Activated CD4-positive, alpha-beta T cell treated with anti-CD3 and anti-CD28 coated beads, Interleukin-2, amount 10 ng/mL, durations not matched to agents 7 days and 5 days (primary cell): ENCODE measurements around the gene AMIGO2. TPM values are rescaled to one million over a fixed set of nuclear protein-coding genes. Genes with fewer than 3 reads are reported as not detected.

Source experiments
- CTCF ChIA-PET: fragments of 350-600 bp; sonication (Branson Sonifier 250); formaldehyde crosslinking; loops from one replicate; lab custom pipeline; 2021; ENCODE audit warnings: antibody characterized with exemption; lab: Charles Lee
- POLR2A ChIA-PET: fragments of 350-600 bp; sonication (Branson Sonifier 250); formaldehyde crosslinking; loops from one replicate; lab custom pipeline; 2021; ENCODE audit warnings: antibody characterized with exemption; lab: Charles Lee
- DNase-seq: peaks from one replicate; pipeline ENCODE4 v3.0.0-alpha.2; 2020
- H3K27ac Mint-ChIP-seq: one replicate; pipeline ENCODE4 v1.8.0; 2021; ENCODE audit warnings: mild to moderate bottlenecking, moderate library complexity, mixed read lengths
- H3K27me3 Mint-ChIP-seq: one replicate; pipeline ENCODE4 v1.8.0; 2021; ENCODE audit warnings: mixed read lengths
- H3K36me3 Mint-ChIP-seq: one replicate; pipeline ENCODE4 v1.8.0; 2021; ENCODE audit warnings: low read depth, mixed read lengths
- H3K4me1 Mint-ChIP-seq: one replicate; pipeline ENCODE4 v1.8.0; 2021; ENCODE audit warnings: mixed read lengths
- H3K4me3 Mint-ChIP-seq: one replicate; pipeline ENCODE4 v1.8.0; 2021; ENCODE audit warnings: mild to moderate bottlenecking, moderate library complexity, mixed read lengths
- H3K9me3 Mint-ChIP-seq: one replicate; pipeline ENCODE4 v1.8.0; 2021; ENCODE audit warnings: mixed read lengths
- total RNA-seq, 2 experiments: library from RNA; stranded (reverse); gene quantifications; one replicate each; pipeline ENCODE4 v1.2.3, GENCODE V29; 2021

AMIGO2 gene
- total RNA-seq, 2 experiments from 2014 or later, result 10.3 to 10.8 TPM

GRCh38 chr12:47034661-47035060 lies 45.1 kb downstream of the AMIGO2 start:
- Mint-ChIP-seq H3K27ac (no peak overlapping the region), H3K9me3 (no peaks in the 10 kb centered on the region), H3K36me3 (no peaks in the 10 kb centered on the region), H3K4me3 (no peak overlapping the region), H3K27me3 (no peaks in the 10 kb centered on the region), H3K4me1 (peaks cover 10% of the 10 kb centered on the region)
- DNase-seq, result no peak
- ChIA-PET CTCF (no interaction called here), POLR2A (no interaction called here)

- DNase-seq, result no peak
- no peak overlapping the region for H3K4me3 Mint-ChIP-seq
- ChIA-PET CTCF (interaction anchor here (1.3 to 3.1 kb wide), 2 partner anchors 274 to 363 kb away, joined by 3 to 22 read pairs; no protein-coding TSS in a partner anchor), POLR2A (no interaction called here)
- H3K27ac Mint-ChIP-seq, result no peak overlapping the region
- H3K27me3 Mint-ChIP-seq, result no peaks in the 10 kb centered on the region
- no peaks in the 10 kb centered on the region for H3K9me3 Mint-ChIP-seq
- H3K36me3 Mint-ChIP-seq, result no peaks in the 10 kb centered on the region
- peaks cover 10% of the 10 kb centered on the region for H3K4me1 Mint-ChIP-seq
These were observed 45.8 kb downstream of the AMIGO2 start for GRCh38 chr12:47033789-47034555.

DNA sequence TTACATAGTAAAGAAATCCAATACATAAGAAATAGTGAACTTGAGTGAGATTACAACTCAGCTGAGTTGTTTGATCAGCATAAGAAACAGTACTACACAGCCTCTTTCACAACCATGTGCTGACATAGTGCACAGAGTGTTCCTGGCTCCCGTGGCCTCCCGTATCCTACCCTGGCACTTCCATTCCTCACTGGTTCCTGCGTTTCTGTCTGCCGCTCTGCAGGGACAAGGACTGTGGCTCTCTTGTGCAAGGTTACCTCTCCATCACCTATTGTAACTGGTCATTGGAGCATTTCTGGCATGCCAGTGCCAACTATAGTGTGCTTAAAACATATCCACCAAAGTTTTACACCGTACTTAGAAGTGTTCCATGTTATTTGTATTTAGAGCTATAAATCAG lies 46.7 kb downstream of the AMIGO2 start:
- Mint-ChIP-seq H3K4me3 (no peak overlapping the region), H3K27me3 (no peaks in the 10 kb centered on the region), H3K4me1 (peaks cover 10% of the 10 kb centered on the region), H3K27ac (no peak overlapping the region), H3K36me3 (no peaks in the 10 kb centered on the region), H3K9me3 (no peaks in the 10 kb centered on the region)
- DNase-seq, result no peak
- ChIA-PET CTCF (interaction anchor here (0.5 to 3.1 kb wide), 15 partner anchors 9 to 647 kb away, joined by 3 to 22 read pairs (median 3); no protein-coding TSS in a partner anchor), POLR2A (no interaction called here)

GRCh38 chr12:47032644-47033043 lies 47.1 kb downstream of the AMIGO2 start:
- no peaks in the 10 kb centered on the region for H3K36me3 Mint-ChIP-seq
- H3K9me3 Mint-ChIP-seq, result no peaks in the 10 kb centered on the region
- no peaks in the 10 kb centered on the region for H3K27me3 Mint-ChIP-seq
- H3K27ac Mint-ChIP-seq, result no peak overlapping the region
- H3K4me1 Mint-ChIP-seq, result peaks cover 10% of the 10 kb centered on the region
- ChIA-PET POLR2A (no interaction called here), CTCF (interaction anchor here (0.5 to 3.1 kb wide), 18 partner anchors 8 to 647 kb away, joined by 3 to 22 read pairs (median 3); no protein-coding TSS in a partner anchor)
- DNase-seq, result peak; percentile 42
- no peak overlapping the region for H3K4me3 Mint-ChIP-seq

- Mint-ChIP-seq H3K4me1 (peaks cover 10% of the 10 kb centered on the region), H3K36me3 (no peaks in the 10 kb centered on the region), H3K27me3 (peaks cover 4% of the 10 kb centered on the region), H3K4me3 (no peak overlapping the region), H3K27ac (no peak overlapping the region), H3K9me3 (no peaks in the 10 kb centered on the region)
- no peak for DNase-seq
- ChIA-PET POLR2A (no interaction called here), CTCF (interaction anchor here (0.6 to 1.0 kb wide), 3 partner anchors 9 to 607 kb away, joined by 3 to 4 read pairs (median 3); no protein-coding TSS in a partner anchor)
These were observed 49.9 kb downstream of the AMIGO2 start for GRCh38 chr12:47029903-47030302.

DNA sequence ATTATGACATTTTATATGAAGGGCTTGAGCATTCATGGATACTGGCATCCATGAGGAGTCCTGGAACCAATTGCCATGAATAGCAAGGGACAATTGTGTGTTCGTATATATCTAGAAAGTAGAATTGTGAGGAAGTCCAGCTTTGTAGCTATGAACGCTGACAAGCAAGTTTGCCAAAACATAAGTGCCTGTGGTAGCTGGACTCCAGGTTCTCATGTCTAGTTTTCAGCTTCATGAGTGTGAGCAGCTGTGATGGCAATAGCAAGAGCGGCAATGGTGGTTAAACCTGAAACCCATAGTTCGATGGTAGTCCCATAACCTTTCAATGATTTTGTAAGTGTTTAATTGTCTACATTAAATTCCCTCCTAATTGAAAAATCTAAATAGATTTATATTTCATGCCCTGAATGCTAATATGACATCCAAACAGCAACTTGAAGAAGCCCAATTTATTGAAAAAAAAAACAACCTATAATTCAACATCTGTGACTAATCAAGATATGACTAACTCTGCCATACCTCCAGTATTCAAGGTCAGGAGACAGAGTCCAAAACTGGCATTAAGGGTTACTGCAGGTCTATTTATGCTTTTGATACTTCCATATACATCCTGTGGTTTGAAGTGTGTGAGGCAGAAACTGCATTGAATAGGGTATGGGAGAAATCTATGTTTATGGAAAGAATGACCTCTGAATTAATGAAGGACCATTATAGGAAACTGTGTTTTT lies 50.6 kb downstream of the AMIGO2 start:
- H3K4me1 Mint-ChIP-seq, result peaks cover 10% of the 10 kb centered on the region
- ChIA-PET CTCF (interaction anchor here (0.6 kb wide), 1 partner anchor 656 kb away, joined by 3 read pairs; no protein-coding TSS in a partner anchor), POLR2A (no interaction called here)
- peaks cover 4% of the 10 kb centered on the region for H3K27me3 Mint-ChIP-seq
- H3K9me3 Mint-ChIP-seq, result no peaks in the 10 kb centered on the region
- no peak overlapping the region for H3K27ac Mint-ChIP-seq
- DNase-seq, result no peak
- no peaks in the 10 kb centered on the region for H3K36me3 Mint-ChIP-seq
- no peak overlapping the region for H3K4me3 Mint-ChIP-seq

DNA sequence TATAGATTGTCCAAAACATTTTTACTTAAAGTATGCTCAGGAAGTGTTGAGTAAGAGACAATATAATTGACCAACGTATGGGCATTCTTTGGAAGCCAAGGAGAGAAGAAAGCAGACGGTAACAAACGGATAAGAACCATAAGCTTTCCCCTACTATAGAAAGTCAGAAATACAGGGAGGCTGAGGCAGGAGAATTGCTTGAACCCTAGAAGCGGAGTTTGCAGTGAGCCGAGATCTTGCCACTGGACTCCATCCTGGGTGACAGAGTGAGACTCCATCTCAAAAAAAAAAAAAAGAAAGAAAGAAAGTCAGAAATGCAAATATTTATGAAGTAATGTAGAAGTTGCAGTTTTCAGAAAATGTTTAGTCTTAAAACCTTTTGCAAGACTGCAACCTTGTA lies 51.6 kb downstream of the AMIGO2 start:
- Mint-ChIP-seq H3K4me3 (no peak overlapping the region), H3K27me3 (peaks cover 4% of the 10 kb centered on the region), H3K36me3 (no peaks in the 10 kb centered on the region), H3K4me1 (peaks cover 7% of the 10 kb centered on the region), H3K27ac (no peak overlapping the region), H3K9me3 (no peaks in the 10 kb centered on the region)
- ChIA-PET POLR2A (no interaction called here), CTCF (no interaction called here)
- no peak for DNase-seq

Other genes starting within 250 kb of the AMIGO2 start
- gene PCED1B, start 338 bp downstream of the AMIGO2 start, total RNA-seq, result 10 to 100 TPM; 58.7 to 59.7 TPM